Measurements from ENCODE around the gene CLMN. TPM values are rescaled to one million over a fixed set of nuclear protein-coding genes. Genes with fewer than 3 reads are reported as not detected.

Gene CLMN
- total and polyA plus RNA-seq, 2 experiments from 2014 or later, result 3.2 to 5.7 TPM

DNA sequence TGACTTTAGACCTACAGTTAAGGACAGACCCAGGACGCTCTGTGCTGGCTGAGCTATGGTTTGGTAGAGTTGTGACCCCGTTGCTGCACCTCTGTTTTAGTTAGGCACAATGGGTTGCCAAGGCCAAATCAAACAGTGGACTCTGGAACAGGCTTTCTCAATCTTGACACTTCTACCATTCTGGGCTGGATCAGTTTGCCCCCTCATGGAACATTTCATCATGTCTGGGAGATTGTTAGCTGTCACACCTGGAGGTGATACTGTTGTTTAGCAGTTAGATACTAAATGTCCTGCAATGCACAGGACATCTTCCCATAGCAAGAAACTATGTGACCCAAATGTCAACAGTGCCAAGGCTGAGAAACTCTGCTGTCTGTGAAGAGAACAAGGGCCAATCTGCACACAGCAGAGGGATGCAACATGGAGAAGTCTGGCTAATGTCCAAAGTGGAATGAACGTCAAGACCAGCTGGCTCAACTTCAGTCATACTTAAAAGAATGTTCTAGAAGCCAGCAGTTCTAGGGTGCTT lies 96.8 kb downstream of the CLMN start:
- ATAC-seq (no peak), DNase-seq (ENCODE audit: low spot score) (no peak)
- Mint-ChIP-seq H3K27me3 (ENCODE audit: insufficient read depth, low read depth, poor library complexity) (peaks cover 11% of the 10 kb centered on the region), H3K36me3 (ENCODE audit: low read depth) (no peaks in the 10 kb centered on the region), H3K27ac (no peak overlapping the region), H3K4me3 (no peak overlapping the region), H3K9me3 (no peaks in the 10 kb centered on the region), H3K4me1 (peaks cover 56% of the 10 kb centered on the region)
- H4K20me1 ChIP-seq (replicated peaks; ENCODE audit: insufficient read depth), result no peaks in the 10 kb centered on the region
- H3K27ac ChIP-seq (ENCODE audit: low read depth), result no peak overlapping the region
- no peaks in the 10 kb centered on the region for H3K79me2 ChIP-seq (replicated peaks; ENCODE audit: insufficient read depth)
- H3K36me3 ChIP-seq (ENCODE audit: insufficient read depth), result no peaks in the 10 kb centered on the region
- no peak overlapping the region for H3K4me2 ChIP-seq
- no peaks in the 10 kb centered on the region for H3K9me2 ChIP-seq (ENCODE audit: insufficient read depth)
- no peaks in the 10 kb centered on the region for H3K27me3 ChIP-seq (ENCODE audit: insufficient read depth)
- H3K4me1 ChIP-seq (ENCODE audit: insufficient read depth), result peaks cover 34% of the 10 kb centered on the region
- H3F3A ChIP-seq (replicated peaks; ENCODE audit: low read depth), result no peaks in the 10 kb centered on the region
- TF ChIP-seq, protein P1, sequence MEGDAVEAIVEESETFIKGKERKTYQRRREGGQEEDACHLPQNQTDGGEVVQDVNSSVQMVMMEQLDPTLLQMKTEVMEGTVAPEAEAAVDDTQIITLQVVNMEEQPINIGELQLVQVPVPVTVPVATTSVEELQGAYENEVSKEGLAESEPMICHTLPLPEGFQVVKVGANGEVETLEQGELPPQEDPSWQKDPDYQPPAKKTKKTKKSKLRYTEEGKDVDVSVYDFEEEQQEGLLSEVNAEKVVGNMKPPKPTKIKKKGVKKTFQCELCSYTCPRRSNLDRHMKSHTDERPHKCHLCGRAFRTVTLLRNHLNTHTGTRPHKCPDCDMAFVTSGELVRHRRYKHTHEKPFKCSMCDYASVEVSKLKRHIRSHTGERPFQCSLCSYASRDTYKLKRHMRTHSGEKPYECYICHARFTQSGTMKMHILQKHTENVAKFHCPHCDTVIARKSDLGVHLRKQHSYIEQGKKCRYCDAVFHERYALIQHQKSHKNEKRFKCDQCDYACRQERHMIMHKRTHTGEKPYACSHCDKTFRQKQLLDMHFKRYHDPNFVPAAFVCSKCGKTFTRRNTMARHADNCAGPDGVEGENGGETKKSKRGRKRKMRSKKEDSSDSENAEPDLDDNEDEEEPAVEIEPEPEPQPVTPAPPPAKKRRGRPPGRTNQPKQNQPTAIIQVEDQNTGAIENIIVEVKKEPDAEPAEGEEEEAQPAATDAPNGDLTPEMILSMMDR (conservative IDR thresholded peaks at IDR 0.05; ENCODE audit: low read depth in 2 of 2), result no peak
- TF ChIP-seq EZH2phosphoT487 (IDR thresholded peaks at IDR 0.05; ENCODE audit: unreplicated experiment), result no peak
- no peak for TF ChIP-seq NANOG (IDR thresholded peaks at IDR 0.05; ENCODE audit: borderline replicate concordance)
- no peak for TF ChIP-seq ZNF462 (CRISPR knock-in tag; IDR thresholded peaks at IDR 0.05)
- no peak for TF ChIP-seq ZNF114 (CRISPR knock-in tag; IDR thresholded peaks at IDR 0.05)
- TF ChIP-seq CREB1 (CRISPR knock-in tag; IDR thresholded peaks at IDR 0.05; ENCODE audit: low read depth), result no peak
- no peak for TF ChIP-seq JUNB (IDR thresholded peaks at IDR 0.05; ENCODE audit: unreplicated experiment)
- no peak for TF ChIP-seq EZH2 (IDR thresholded peaks at IDR 0.05; ENCODE audit: low read depth, unreplicated experiment)
- no peak for TF ChIP-seq STAT1 (IDR thresholded peaks at IDR 0.05; ENCODE audit: unreplicated experiment)
- no peak for TF ChIP-seq ETS1 (IDR thresholded peaks at IDR 0.05)
- no peak for TF ChIP-seq POLR2AphosphoS5 (IDR thresholded peaks at IDR 0.05; ENCODE audit: low read depth)
- TF ChIP-seq REST (IDR thresholded peaks at IDR 0.05; ENCODE audit: unreplicated experiment), result no peak
- no peak for TF ChIP-seq ZNF331 (CRISPR knock-in tag; IDR thresholded peaks at IDR 0.05; ENCODE audit: low read depth)
- H2AFZ ChIP-seq, result no peak overlapping the region
- no peak overlapping the region for H3K4me3 ChIP-seq
